SHP77 treated with DMSO at 0.1 percent for 48 hours (cell line): Measurements from ENCODE around the gene HDAC4.

ENCODE experiments used
- DNase-seq: peaks from one replicate; lab custom pipeline; 2025; lab: John Stamatoyannopoulos, UW

HDAC4 gene

GRCh38 chr2:239266779-239267287, 134.0 kb downstream of the HDAC4 start:
- no peak for DNase-seq

- DNase-seq, result no peak
Measured at GRCh38 chr2:239266434-239266766, 134.4 kb downstream of the HDAC4 start.

- DNase-seq, result no peak
Measured at GRCh38 chr2:239265681-239266433, 135.0 kb downstream of the HDAC4 start.

GRCh38 chr2:239264838-239265651, 135.8 kb downstream of the HDAC4 start:
- no peak for DNase-seq

GRCh38 chr2:239264492-239264837, 136.4 kb downstream of the HDAC4 start:
- DNase-seq, result no peak

- DNase-seq, result no peak
Measured at GRCh38 chr2:239263669-239264491, 136.9 kb downstream of the HDAC4 start.

- no peak for DNase-seq
Measured at GRCh38 chr2:239263231-239263630, 137.6 kb downstream of the HDAC4 start.

GRCh38 chr2:239262484-239263230, 138.2 kb downstream of the HDAC4 start:
- DNase-seq, result no peak

- no peak for DNase-seq
Measured at GRCh38 chr2:239261796-239262483, 138.9 kb downstream of the HDAC4 start.

- no peak for DNase-seq
Measured at GRCh38 chr2:239261356-239261755, 139.5 kb downstream of the HDAC4 start.

- no peak for DNase-seq
Measured at GRCh38 chr2:239260546-239261327, 140.1 kb downstream of the HDAC4 start.

- DNase-seq, result no peak
Measured at GRCh38 chr2:239259603-239260298, 141.1 kb downstream of the HDAC4 start.

GRCh38 chr2:239259173-239259572, 141.6 kb downstream of the HDAC4 start:
- no peak for DNase-seq

- DNase-seq, result no peak
Measured at GRCh38 chr2:239258248-239258647, 142.6 kb downstream of the HDAC4 start.

GRCh38 chr2:239257511-239257937, 143.3 kb downstream of the HDAC4 start:
- DNase-seq, result peak; percentile 63

- DNase-seq, result no peak
Measured at GRCh38 chr2:239256350-239256743, 144.5 kb downstream of the HDAC4 start.

GRCh38 chr2:239255628-239256349, 145.0 kb downstream of the HDAC4 start:
- DNase-seq, result no peak

- no peak for DNase-seq
Measured at GRCh38 chr2:239255218-239255617, 145.6 kb downstream of the HDAC4 start.
